Mesenteric fat pad (tissue), 1 donor: ENCODE results near the gene RNF212. TPM values are rescaled to one million over a fixed set of nuclear protein-coding genes. Genes with fewer than 3 reads are reported as not detected.

Experiments
- DNase-seq: peaks from one replicate; pipeline ENCODE4 v3.0.0-alpha.2; 2020; ENCODE audit warnings: low spot score
- total RNA-seq: library from RNA; stranded (reverse); fragmentation: NEBNext Ultra II Directional; extraction: Animal tissue kit (Norgen Biotek cat#: 25700); gene quantifications from one replicate; pipeline ENCODE4 v1.2.1, GENCODE V29; 2021
- donor health status: DM: yes; HTN: yes; CAD: no.

RNF212 gene
- total RNA-seq, 1 donor from 2014 or later, result 4.2 TPM

DNA sequence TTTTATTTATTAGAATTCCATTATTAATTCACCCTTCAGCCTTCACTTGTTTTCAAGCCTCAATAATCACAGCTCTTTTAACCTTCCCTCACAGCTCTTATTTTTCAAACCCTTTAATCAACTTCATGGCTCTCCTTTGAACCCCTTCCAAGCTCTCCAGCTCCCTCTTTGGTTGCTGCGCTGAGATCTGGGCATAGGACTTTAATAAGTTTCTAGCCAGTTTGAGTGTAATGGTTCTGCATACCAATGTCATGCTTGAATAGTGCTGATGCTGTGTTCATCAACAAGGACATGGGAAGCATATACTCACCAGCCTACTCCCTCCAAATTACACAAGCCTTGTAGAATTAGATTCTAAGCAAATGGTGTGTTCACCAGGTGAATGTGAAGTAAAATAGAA lies 3.5 kb upstream of the RNF212 start:
- no peak for DNase-seq

GRCh38 chr4:1115528-1116293 lies 2.3 kb upstream of the RNF212 start:
- no peak for DNase-seq

- no peak for DNase-seq
These were observed 562 bp downstream of the RNF212 start for GRCh38 chr4:1112821-1113182.

DNA sequence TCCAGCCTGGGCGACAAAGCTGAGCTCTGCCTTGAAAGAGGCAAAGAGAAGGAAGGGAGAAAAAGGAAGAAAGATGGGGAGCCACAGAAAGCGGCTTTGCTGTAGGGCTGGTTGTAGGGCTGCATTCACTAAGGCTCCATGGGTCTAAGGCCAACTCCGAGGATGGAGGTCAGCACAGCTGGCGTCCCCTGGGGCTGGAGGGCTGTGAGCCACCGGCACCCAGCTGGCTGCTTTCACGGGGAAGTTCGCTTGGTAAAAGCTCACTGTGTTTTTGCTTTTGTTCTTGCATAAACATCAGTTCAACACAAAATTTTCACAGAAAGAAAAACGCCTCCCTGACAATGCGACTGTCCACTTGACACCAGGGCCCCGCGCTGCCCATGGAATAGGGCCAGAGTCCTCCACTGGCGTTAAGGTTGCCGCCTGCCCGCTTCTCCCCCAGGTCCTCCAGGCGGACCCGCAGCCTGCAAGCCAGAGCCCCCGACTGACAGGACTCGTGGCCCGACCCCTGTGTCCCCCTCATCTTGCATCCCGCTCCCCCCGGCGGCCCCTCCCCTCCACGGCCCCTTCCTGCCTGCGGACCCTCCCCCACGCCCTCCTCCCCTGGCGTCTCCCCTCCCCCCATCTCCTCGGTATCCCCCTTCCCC lies 1.1 kb downstream of the RNF212 start:
- DNase-seq, result no peak

GRCh38 chr4:1111259-1111809 lies 2.0 kb downstream of the RNF212 start:
- no peak for DNase-seq

DNA sequence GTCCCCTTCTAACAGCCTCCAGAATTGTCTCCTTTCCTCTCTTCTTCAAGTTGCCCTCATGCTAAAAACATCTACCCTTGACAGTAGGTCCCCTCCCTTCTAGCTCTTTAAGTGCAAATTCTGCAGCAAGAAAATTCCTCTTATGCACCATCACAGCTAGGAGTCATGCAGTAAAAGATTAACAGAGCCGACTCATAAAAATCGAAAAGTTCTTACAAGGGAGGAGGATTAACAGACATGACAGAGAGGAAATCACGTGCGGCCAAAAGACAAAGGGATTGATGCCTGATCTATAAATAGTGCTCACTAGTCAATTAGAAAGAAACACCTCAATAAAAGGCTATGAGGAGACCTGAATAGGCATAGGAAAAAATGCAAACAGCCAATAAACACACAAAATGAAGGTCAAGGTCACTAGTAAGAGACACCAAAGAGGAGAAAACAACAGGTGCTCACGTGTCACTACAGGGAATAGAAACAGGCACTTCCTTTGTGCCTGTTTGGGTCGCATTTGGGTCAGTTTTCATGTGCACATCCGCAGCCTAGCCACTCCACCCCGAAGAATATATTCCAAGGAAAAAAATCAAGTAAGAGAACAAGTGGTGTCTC lies 3.4 kb downstream of the RNF212 start:
- no peak for DNase-seq

DNA sequence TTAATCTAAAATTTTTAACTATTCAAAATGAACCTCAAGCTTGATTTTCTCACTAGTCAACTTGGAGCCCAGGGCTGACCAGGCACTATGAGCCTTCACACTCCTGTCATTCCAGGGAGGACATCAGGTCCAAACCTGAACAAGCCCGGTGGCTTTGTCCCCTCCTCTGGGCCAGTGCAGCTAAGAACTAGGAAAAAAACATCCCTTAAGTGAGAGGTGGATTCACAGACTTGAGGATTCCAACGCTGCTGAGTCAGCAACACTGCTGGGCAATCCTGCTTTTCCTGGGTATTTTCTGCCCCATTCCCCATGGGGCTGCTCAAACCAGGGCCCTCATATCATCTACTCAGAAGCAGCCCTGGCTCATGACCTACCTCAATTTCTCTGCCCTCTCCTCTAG lies 4.0 kb downstream of the RNF212 start:
- DNase-seq, result no peak

DNA sequence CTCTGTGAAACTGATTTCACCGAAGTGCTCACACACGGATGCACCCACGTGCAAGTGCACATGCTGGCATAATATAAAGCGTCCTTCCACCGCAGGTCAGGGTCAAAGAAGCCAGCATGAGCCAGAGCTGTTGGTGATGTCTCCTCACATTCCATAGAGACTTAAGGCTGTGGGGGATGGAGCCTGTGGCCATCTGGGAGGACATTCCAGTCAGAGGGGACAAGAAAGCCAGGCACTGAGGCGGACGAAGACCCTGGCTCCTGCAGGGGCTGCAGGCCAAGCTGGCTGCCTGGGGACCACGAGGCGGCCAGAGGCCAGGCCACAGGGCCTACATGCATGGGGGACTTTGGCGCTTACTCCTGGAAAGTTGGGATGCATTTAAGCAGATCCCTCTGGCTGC lies 7.7 kb downstream of the RNF212 start:
- peak; percentile 53 for DNase-seq

DNA sequence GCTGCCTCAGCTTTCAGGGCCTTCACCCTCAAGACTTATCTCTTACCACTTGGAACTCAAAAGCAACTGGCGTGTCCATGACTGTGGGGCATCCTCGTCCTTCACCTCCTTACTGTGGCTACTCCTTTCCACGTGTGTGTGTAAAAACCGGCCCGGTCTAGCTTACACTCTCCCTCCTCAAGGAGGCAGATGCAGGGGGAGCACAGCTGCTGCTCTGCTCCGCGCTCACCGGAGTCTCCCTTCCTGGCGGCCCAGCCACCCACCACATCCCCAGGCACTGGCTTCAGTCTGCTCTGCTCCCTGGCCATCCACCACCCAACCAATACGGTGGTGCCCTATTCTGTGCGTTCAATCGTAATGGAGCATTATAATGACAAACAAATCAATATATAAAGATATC lies 8.3 kb downstream of the RNF212 start:
- DNase-seq, result no peak

DNA sequence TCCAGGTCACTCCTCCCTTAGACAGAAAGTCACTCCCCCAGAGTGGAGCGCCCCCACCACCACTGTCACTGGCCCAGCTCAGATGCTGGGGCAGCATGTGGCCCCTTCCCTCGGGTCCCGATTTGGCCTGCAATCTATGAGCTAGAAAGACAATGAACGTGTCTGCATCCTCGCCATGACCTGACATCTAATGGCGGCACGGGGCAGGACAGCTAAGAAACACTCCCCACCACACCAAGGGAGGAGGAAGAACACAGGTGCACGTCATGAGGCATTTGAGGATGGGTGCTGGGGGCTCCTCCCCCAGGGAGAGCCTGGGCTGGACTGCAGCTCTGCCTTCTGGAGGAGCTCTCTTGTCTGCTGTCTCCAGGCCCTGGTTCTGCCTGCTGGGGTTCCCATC lies 8.7 kb downstream of the RNF212 start:
- no peak for DNase-seq

DNA sequence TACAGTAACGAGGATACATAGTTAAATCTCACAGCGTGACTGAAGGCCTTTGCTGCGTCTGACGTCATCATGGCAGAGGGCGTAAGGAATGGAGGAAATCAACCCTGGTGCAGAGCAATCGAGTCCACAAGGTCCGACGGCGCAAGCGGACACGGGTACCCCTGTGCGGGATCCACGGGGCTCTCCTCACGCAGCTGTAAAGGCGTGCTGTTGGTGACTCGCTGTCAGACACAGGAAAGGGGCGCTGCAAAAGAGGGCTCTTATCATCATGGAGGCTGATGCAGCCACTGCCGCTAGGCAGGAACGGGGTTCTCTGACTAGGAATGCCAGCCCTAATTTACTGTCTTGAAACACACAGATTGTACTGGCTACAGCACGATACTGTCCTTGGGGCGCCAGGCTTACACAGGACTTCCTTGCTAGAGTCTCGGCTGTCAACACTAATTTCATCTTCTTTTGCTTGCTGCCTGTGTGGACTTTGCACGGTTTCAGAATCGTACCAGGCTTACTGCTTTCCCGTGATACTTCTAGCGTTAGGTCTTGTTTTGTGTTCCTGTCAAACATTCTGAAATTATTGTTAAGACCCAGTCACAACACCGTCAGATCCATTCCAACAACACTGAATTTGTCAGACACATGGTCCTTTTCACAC lies 13.6 kb downstream of the RNF212 start:
- peak; percentile 65 for DNase-seq

GRCh38 chr4:1099270-1099669 lies 14.1 kb downstream of the RNF212 start:
- peak; percentile 75 for DNase-seq

- DNase-seq, result peak; percentile 84
These were observed 14.9 kb downstream of the RNF212 start for GRCh38 chr4:1098311-1098925.

GRCh38 chr4:1097553-1097952 lies 15.8 kb downstream of the RNF212 start:
- peak; percentile 82 for DNase-seq

DNA sequence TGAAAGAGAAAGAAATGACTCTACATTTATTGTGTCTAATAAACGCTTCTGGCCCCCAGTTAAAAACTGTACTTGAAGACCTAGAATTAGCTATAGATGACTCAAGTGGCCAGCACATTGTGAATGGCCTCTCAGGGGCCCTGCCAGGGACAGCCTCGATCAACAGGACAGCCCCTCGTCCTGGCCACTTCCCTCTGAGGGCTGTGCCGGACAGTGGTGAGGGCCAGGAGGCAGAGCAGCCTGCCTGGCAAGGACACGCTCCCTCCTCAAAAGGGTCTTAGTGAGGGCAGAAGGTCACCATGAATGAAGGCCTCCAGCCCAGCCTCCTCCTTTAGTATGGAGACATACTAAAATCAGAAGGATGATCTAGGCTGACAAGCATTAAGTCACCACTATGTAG lies 16.5 kb downstream of the RNF212 start:
- peak; percentile 53 for DNase-seq

DNA sequence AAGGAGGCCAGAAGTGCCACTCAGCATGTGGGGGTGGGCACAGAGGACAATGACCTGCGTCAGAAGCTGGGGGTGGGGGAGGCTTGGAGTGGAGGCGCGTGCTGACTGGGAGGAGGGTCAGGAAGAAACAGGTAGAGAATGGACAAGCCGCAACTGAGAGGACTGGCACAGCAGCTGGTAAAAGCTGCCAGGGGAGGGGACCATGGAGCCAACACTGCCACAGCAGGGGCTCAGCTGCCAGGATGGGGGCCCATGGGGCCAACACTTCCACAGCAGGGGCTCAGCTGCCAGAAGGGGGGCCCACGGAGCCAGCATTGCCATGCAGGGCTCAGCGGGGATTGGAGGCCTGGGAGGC lies 19.1 kb downstream of the RNF212 start:
- DNase-seq, result peak; percentile 74

- DNase-seq, result peak; percentile 72
These were observed 19.7 kb downstream of the RNF212 start for GRCh38 chr4:1093391-1094335.

DNA sequence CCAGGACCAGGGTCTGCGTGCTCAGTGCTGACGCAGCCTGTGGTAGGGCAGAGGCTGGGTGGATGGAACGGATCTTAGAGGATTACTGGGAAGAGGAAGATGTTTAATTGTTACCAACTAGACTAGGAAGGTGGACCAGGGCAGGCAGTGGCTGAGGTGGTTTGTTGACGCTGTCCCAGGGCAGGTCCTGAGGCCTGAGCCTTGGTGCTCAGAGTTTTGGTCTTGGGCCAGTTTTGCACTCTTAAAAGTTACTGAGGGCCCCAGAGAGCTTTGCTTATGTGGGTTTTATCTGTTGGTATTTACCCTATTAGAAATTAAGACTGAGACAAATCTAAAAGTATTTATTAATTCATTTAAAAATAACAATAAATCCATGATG lies 20.4 kb downstream of the RNF212 start:
- peak; percentile 53 for DNase-seq

- peak; percentile 81 for DNase-seq
These were observed 21.1 kb downstream of the RNF212 start for GRCh38 chr4:1092026-1092982.
